Tibial nerve (tissue), 3 donors: ENCODE measurements around the gene CTNNA2.

Experiments used
- CTCF ChIP-seq, 5 experiments: fragments of 200-600 bp in 3 of 5; fragments of 450-650 bp in 2 of 5; sonication (generic) in 3 of 5; IDR thresholded peaks; one replicate each; pipeline ENCODE4 v1.5.1; 2016 to 2019; ENCODE audit warnings: antibody characterized with exemption in 5 of 5, mild to moderate bottlenecking in 3 of 5, moderate library complexity in 2 of 5
- POLR2A ChIP-seq, 2 donors: fragments of 450-650 bp; IDR thresholded peaks; one replicate each; pipeline ENCODE4 v1.6.1; 2017; ENCODE audit warnings: antibody characterized with exemption in 2 of 2, mild to moderate bottlenecking in 2 of 2, moderate library complexity in 2 of 2

- TF ChIP-seq CTCF (IDR thresholded peaks at IDR 0.05) (no peak), POLR2A (IDR thresholded peaks at IDR 0.05) (no peak)
These were observed 468.0 kb downstream of the CTNNA2 start for GRCh38 chr2:79980816-79981215.
